GM10248 (cell line): ENCODE data around the gene SMAD6.

Experiments
- CTCF ChIA-PET: fragments of 300-600 bp; sonication (Branson Sonifier 250); formaldehyde crosslinking; extraction: SDS; loops from one replicate; lab custom pipeline; 2021; ENCODE audit warnings: antibody characterized with exemption; lab: Yijun Ruan, JAX
- POLR2A ChIA-PET: fragments of 350-650 bp; sonication (Branson Sonifier 250); formaldehyde crosslinking; extraction: SDS; loops from one replicate; lab custom pipeline; 2020; ENCODE audit warnings: antibody characterized with exemption; lab: Yijun Ruan, JAX
- DNase-seq: peaks from one replicate; pipeline ENCODE4 v3.0.0; 2012; ENCODE audit errors: extremely low spot score
- CTCF ChIP-seq: IDR thresholded peaks from 2 replicates; pipeline ENCODE4 v1.5.1; 2012; ENCODE audit warnings: mild to moderate bottlenecking, low read depth; ENCODE audit errors: extremely low read depth, missing control alignments, control extremely low read depth

SMAD6 gene

GRCh38 chr15:66698971-66699370 is 3.1 kb upstream of the SMAD6 start:
- ChIA-PET POLR2A (no interaction called here), CTCF (interaction anchor here (1.0 kb wide), 1 partner anchor 8 kb away, joined by 3 read pairs; no protein-coding TSS in a partner anchor)
- TF ChIP-seq CTCF: no peak
- no peak for DNase-seq

- no peak for DNase-seq
- no peak for TF ChIP-seq CTCF
- POLR2A ChIA-PET: no interaction called here
- CTCF ChIA-PET: interaction anchor here (1.1 kb wide), 1 partner anchor 82 kb away, joined by 3 read pairs; no protein-coding TSS in a partner anchor
Measured at GRCh38 chr15:66700412-66700801, 1.6 kb upstream of the SMAD6 start.

DNA sequence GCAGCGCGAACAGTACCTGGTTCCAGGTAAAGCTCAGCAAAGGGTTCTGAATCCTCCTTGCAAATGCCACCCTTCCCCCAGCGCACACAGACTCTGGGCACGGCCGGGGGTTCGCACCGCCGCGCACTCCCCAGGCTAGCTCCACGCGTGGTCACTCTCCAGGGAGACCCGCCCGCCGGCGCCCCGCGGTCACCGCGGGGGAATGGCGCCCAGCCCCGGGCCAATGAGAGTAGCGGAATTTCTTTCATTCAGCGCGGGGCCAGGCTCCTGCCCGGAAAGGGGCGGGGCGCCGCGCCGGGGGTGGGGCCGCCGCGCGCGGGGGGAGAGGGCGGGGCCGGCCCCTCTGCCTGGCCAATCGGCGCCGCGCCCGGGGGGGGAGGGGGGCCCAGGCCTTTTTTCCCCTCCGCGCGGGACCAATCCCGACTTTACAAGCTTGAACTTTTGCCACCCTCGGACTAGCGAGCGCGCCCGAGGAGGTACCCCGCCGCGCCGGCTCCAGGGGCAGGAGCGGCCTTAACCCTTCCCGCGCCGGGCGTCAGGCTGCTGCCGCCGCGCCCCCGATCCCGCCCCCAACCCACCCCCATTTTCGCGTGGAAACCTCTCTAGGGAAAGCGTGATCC is 1.1 kb upstream of the SMAD6 start:
- POLR2A ChIA-PET: no interaction called here
- CTCF ChIA-PET: interaction anchor here (1.1 kb wide), 1 partner anchor 82 kb away, joined by 3 read pairs; no protein-coding TSS in a partner anchor

DNA sequence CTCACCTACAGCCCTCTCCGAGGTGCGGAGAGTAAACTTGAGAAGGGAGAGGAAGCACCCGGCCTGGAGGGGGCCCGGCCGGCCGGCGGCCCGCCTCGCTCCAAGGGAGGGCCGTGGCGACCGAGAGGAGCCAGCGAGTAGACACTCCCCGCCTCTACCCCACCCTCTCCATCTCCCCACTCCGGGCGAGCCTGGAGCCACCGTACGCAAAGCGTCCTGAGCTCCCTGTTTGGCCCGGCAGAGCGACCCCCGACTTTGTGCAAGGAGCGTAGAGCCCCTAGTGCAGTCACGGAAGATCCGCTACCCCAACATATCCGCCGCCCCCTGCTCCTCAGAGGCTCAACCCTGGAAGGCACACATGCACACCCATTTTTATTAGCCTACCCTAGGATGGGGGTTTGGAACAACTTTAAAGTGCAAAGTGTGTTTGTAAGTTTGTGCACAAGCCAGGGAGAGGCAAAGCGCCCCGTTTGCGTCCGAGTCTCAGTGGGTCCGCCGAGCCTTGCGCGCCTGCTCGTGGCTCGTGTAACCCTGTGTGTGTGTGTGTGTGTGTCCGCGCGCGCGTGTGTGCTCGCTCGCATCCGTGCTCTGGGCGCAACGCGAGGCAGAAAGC is 508 bp upstream of the SMAD6 start:
- CTCF ChIA-PET: interaction anchor here (1.1 kb wide), 1 partner anchor 83 kb away, joined by 3 read pairs; no protein-coding TSS in a partner anchor
- POLR2A ChIA-PET: no interaction called here

More for the DNA sequence above, 1.1 kb upstream of the SMAD6 start:
- TF ChIP-seq CTCF: no peak
- peak; percentile 94 for DNase-seq

DNA sequence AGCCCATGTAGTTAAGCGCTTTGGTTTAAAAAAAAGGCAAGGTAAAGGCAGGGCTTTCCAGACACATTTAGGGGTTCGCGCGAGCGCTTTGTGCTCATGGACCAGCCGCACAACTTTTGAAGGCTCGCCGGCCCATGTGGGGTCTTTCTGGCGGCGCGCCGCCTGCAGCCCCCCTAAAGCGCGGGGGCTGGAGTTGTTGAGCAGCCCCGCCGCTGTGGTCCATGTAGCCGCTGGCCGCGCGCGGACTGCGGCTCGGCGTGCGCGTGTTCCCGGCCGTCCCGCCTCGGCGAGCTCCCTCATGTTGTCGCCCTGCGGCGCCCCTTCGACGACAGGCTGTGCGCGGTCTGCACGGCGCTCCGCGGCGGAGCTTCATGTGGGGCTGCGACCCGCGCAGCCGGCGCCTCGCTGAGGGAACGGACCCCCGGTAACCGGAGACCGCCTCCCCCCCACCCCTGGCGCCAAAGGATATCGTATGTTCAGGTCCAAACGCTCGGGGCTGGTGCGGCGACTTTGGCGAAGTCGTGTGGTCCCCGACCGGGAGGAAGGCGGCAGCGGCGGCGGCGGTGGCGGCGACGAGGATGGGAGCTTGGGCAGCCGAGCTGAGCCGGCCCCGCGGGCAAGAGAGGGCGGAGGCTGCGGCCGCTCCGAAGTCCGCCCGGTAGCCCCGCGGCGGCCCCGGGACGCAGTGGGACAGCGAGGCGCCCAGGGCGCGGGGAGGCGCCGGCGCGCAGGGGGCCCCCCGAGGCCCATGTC is 927 bp downstream of the SMAD6 start:
- TF ChIP-seq CTCF: no peak
- POLR2A ChIA-PET: no interaction called here
- no peak for DNase-seq
- CTCF ChIA-PET: no interaction called here

More for the DNA sequence above, 508 bp upstream of the SMAD6 start:
- no peak for DNase-seq
- TF ChIP-seq CTCF: no peak

DNA sequence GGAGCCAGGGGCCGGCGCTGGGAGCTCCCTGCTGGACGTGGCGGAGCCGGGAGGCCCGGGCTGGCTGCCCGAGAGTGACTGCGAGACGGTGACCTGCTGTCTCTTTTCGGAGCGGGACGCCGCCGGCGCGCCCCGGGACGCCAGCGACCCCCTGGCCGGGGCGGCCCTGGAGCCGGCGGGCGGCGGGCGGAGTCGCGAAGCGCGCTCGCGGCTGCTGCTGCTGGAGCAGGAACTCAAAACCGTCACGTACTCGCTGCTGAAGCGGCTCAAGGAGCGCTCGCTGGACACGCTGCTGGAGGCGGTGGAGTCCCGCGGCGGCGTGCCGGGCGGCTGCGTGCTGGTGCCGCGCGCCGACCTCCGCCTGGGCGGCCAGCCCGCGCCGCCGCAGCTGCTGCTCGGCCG is 1.5 kb downstream of the SMAD6 start:
- TF ChIP-seq CTCF: no peak
- ChIA-PET CTCF (no interaction called here), POLR2A (no interaction called here)
- peak; percentile 53 for DNase-seq
